ENCODE measurements around the gene ZBTB7B. TPM values are rescaled to one million over a fixed set of nuclear protein-coding genes. Genes with fewer than 3 reads are reported as not detected.
A peak's percentile ranks its signal among the peaks of the same experiment; 100 is the strongest.

ZBTB7B gene
- total RNA-seq, 1 donor from 2014 or later = 147 TPM

DNA sequence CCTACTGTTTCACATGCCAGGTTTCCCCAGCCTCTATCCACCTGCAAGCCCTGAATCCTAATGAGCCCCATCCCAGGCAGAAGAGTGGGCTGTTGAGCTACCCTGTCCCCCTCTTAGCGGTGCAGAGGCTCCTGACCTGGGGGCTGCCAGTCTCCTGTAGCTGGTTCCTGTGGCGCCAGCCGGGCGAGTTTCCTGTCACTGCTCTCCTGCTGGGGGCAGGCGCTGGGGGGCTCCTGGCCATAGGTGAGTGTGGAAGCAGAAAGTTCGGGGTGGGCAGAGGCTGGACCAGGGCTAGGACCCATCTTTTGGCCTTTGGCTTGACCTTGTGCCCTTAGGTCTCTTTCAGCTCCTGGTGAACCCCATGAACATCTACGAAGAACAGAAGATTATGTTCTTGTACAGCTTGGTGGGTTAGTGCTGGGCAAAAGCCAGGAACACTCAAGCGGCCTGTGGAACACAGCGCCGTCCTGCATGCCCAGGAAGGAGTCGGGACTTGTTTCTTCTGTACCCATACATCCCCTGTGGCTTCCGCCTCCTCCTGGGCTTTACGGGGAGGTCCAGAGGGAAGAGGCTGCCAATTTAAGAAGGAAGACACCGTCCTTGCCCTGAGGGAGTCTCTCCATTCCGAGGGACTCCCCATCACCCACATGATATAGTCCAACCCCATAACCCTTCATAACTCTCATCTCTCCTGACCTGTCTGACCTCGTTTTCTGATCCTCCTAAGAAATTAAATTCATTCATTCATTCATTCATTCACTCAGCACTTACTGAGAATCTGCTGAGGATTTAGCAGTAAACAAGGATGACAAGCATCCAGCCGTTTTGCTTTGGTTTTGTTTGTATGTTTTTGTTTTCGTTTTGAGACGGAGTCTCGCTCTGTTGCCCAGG, 32.0 kb downstream of the ZBTB7B start:
- Mint-ChIP-seq H3K4me3 (ENCODE audit: low read depth) (no peak overlapping the region), H3K27me3 (ENCODE audit: low read depth) (peaks cover 8% of the 10 kb centered on the region), H3K27ac (no peak overlapping the region), H3K36me3 (ENCODE audit: low read depth) (no peaks in the 10 kb centered on the region), H3K9me3 (no peaks in the 10 kb centered on the region), H3K4me1 (ENCODE audit: low read depth) (peaks cover 3% of the 10 kb centered on the region)
- DNase-seq (ENCODE audit: low spot score) = no peak
- intact Hi-C loops (cut with micrococcal nuclease) = no loop called here

GRCh38 chr1:155035936-155036335, 33.3 kb downstream of the ZBTB7B start:
- intact Hi-C loops (cut with micrococcal nuclease) = no loop called here
- H3K9me3 Mint-ChIP-seq = no peaks in the 10 kb centered on the region
- H3K36me3 Mint-ChIP-seq (ENCODE audit: low read depth) = no peaks in the 10 kb centered on the region

GRCh38 chr1:155037043-155037442, 34.4 kb downstream of the ZBTB7B start:
- Mint-ChIP-seq H3K4me1 (ENCODE audit: low read depth) (peaks cover 3% of the 10 kb centered on the region), H3K27me3 (ENCODE audit: low read depth) (peaks cover 8% of the 10 kb centered on the region), H3K9me3 (no peaks in the 10 kb centered on the region), H3K4me3 (ENCODE audit: low read depth) (no peak overlapping the region), H3K27ac (no peak overlapping the region), H3K36me3 (ENCODE audit: low read depth) (no peaks in the 10 kb centered on the region)
- intact Hi-C loops (cut with micrococcal nuclease) = no loop called here
- DNase-seq (ENCODE audit: low spot score) = no peak

More at GRCh38 chr1:155035936-155036335, 33.3 kb downstream of the ZBTB7B start:
- DNase-seq (ENCODE audit: low spot score) = no peak
- H3K27ac Mint-ChIP-seq = no peak overlapping the region
- H3K4me1 Mint-ChIP-seq (ENCODE audit: low read depth) = peaks cover 3% of the 10 kb centered on the region
- H3K4me3 Mint-ChIP-seq (ENCODE audit: low read depth) = no peak overlapping the region
- peaks cover 8% of the 10 kb centered on the region for H3K27me3 Mint-ChIP-seq (ENCODE audit: low read depth)

DNA sequence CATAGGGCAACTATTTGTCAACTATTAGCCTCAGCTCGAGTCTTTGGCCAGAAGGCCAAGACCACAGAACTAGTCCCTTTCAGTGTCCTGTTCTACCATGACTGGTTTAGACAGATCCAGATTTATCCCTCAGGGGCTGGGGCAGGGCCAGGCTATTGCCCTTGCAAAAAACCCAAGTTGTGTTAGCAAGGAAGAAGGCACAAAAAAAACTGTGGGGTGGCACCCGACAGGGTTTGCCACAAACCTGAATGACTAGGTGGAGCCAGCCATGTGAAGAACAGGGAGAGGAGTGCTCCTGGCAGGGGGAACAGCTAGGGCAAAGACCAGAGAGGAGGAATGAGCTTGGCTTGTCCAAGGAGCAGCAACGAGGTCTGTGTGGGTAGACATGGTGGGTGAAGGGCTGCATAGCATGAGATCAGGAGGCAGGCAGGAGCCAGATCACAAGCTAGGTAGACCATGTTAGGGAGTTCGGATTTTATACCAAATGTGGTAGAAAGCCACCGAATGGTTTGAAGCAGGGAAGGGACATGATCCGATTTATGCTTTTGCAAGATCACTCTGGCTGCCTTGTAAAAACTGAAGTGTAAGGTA, 35.3 kb downstream of the ZBTB7B start:
- no peak overlapping the region for H3K4me3 Mint-ChIP-seq (ENCODE audit: low read depth)
- no peak for DNase-seq (ENCODE audit: low spot score)
- H3K9me3 Mint-ChIP-seq = no peaks in the 10 kb centered on the region
- intact Hi-C loops (cut with micrococcal nuclease) = no loop called here
- H3K4me1 Mint-ChIP-seq (ENCODE audit: low read depth) = peaks cover 3% of the 10 kb centered on the region
- no peak overlapping the region for H3K27ac Mint-ChIP-seq
- peaks cover 8% of the 10 kb centered on the region for H3K27me3 Mint-ChIP-seq (ENCODE audit: low read depth)
- H3K36me3 Mint-ChIP-seq (ENCODE audit: low read depth) = no peaks in the 10 kb centered on the region

DNA sequence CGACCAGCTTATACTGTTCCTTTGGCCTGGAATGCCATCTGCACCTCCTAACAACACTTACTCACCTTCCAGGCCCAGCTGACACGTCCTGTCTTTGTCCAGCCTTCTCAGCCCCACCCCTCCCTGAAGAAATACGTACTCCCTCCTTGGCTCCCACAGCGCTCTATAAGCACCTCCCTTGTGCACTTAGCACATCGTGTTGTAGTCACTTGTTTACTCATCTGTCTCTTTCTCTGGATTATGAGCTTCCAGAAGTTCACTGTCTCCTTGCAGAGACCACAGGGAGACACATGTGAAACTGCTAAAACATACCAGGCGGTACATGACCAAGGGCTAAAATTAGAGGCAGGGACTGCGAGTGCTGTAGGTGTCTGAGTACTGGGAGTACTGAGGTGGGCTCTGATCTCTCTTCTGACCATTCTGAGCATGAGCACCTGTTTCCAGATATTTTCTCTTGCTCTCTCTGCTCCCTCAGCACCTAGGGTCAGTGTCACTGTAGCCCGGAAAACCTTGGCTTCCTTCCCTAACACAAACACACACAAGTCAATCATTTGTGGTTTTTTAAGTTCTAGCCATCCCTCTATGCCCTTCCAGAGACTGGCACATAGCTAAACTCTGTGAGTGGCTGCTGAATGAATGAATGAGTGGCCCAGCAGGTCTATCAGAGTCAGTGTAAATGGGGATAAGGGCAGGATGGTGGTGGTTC, 36.2 kb downstream of the ZBTB7B start:
- Mint-ChIP-seq H3K4me1 (ENCODE audit: low read depth) (peaks cover 3% of the 10 kb centered on the region), H3K36me3 (ENCODE audit: low read depth) (no peaks in the 10 kb centered on the region), H3K9me3 (no peaks in the 10 kb centered on the region), H3K27ac (no peak overlapping the region), H3K27me3 (ENCODE audit: low read depth) (peaks cover 8% of the 10 kb centered on the region), H3K4me3 (ENCODE audit: low read depth) (no peak overlapping the region)
- DNase-seq (ENCODE audit: low spot score) = no peak
- intact Hi-C loops (cut with micrococcal nuclease) = no loop called here

DNA sequence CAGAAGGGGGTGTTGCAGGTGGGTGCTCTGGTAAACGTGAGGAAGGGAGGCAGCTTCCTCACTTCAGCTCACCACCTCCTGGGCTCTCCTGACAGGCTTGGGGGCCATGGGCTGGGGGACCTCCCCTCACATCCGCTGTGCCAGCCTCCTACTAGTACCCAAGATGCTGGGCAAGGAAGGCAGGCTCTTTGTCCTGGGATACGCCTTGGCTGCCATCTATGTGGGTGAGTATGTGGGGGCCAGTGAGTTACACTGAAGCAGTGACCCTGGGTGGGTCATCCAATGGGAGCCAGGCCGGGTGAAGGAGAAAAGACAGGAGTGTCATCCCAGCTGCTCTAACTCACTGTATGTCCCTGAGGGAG, 36.7 kb downstream of the ZBTB7B start:
- peaks cover 8% of the 10 kb centered on the region for H3K27me3 Mint-ChIP-seq (ENCODE audit: low read depth)
- peaks cover 3% of the 10 kb centered on the region for H3K4me1 Mint-ChIP-seq (ENCODE audit: low read depth)
- no peaks in the 10 kb centered on the region for H3K36me3 Mint-ChIP-seq (ENCODE audit: low read depth)
- no peak overlapping the region for H3K27ac Mint-ChIP-seq
- no peaks in the 10 kb centered on the region for H3K9me3 Mint-ChIP-seq
- no peak for DNase-seq (ENCODE audit: low spot score)
- no peak overlapping the region for H3K4me3 Mint-ChIP-seq (ENCODE audit: low read depth)
- intact Hi-C loops (cut with micrococcal nuclease) = no loop called here

DNA sequence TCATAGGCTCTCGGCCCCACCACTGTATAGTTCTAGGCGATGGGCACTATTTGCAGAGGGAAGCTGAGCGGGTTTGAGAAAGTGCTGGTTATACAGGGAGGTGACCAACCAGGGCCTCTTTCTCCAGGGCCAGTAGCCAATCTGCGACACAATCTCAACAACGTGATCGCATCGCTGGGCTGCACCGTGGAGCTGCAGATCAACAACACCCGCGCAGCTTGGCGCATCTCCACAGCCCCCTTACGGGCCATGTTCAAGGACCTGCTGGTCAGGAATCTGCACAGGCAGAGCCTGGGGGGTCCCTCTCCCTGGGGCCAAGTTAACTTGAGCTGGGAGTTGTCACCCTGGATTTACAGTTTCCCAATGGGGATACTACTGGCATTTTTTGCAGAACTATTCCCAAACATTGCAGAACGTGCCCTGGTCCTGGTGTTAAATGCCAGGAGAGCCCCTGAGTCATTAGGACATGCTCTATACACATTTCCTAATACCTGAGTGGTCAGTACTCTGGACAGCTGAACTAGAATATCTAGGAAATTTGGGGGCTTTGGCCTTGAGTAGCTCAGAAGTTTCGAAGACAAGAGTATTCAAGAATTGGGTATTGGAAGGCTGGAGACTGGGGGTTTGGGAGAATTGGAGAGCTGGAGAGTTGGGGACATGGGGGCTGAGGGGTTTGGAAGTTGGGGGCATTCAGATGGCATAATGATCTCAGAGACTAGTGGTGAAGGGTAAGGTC, 37.9 kb downstream of the ZBTB7B start:
- Mint-ChIP-seq H3K36me3 (ENCODE audit: low read depth) (no peaks in the 10 kb centered on the region), H3K4me1 (ENCODE audit: low read depth) (peaks cover 14% of the 10 kb centered on the region), H3K4me3 (ENCODE audit: low read depth) (no peak overlapping the region), H3K27ac (no peak overlapping the region), H3K9me3 (no peaks in the 10 kb centered on the region), H3K27me3 (ENCODE audit: low read depth) (peaks cover 7% of the 10 kb centered on the region)
- intact Hi-C loops (cut with micrococcal nuclease) = no loop called here
- no peak for DNase-seq (ENCODE audit: low spot score)

DNA sequence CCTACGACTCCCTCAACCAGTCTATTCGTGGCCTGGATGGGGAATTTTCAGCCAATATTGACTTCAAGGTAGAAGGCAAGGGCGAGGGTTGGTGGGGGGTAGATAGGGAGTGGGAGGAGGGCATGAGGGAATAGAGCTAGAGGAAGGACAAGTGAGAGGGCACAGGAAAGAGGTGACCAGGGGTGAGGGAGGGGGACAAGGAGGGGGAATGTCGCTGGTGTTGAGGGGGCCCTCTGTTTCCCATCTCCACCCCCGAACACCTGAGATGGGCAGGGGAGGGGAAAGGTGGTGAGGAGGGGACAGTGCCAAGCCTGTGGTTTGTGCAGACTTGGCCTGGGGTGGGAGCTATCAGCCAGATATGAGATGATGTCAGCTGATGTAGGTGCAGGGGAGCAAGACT, 40.2 kb downstream of the ZBTB7B start:
- H3K36me3 Mint-ChIP-seq (ENCODE audit: low read depth) = no peaks in the 10 kb centered on the region
- DNase-seq (ENCODE audit: low spot score) = no peak
- H3K27me3 Mint-ChIP-seq (ENCODE audit: low read depth) = peaks cover 6% of the 10 kb centered on the region
- no peak overlapping the region for H3K27ac Mint-ChIP-seq
- H3K9me3 Mint-ChIP-seq = no peaks in the 10 kb centered on the region
- H3K4me1 Mint-ChIP-seq (ENCODE audit: low read depth) = peaks cover 15% of the 10 kb centered on the region
- intact Hi-C loops (cut with micrococcal nuclease) = no loop called here
- H3K4me3 Mint-ChIP-seq (ENCODE audit: low read depth) = no peak overlapping the region

GRCh38 chr1:155043301-155043702, 40.7 kb downstream of the ZBTB7B start:
- Mint-ChIP-seq H3K27ac (no peak overlapping the region), H3K27me3 (ENCODE audit: low read depth) (peaks cover 2% of the 10 kb centered on the region), H3K4me3 (ENCODE audit: low read depth) (no peak overlapping the region), H3K9me3 (no peaks in the 10 kb centered on the region), H3K36me3 (ENCODE audit: low read depth) (no peaks in the 10 kb centered on the region), H3K4me1 (ENCODE audit: low read depth) (peaks cover 15% of the 10 kb centered on the region)
- no peak for DNase-seq (ENCODE audit: low spot score)
- intact Hi-C loops (cut with micrococcal nuclease) = no loop called here

DNA sequence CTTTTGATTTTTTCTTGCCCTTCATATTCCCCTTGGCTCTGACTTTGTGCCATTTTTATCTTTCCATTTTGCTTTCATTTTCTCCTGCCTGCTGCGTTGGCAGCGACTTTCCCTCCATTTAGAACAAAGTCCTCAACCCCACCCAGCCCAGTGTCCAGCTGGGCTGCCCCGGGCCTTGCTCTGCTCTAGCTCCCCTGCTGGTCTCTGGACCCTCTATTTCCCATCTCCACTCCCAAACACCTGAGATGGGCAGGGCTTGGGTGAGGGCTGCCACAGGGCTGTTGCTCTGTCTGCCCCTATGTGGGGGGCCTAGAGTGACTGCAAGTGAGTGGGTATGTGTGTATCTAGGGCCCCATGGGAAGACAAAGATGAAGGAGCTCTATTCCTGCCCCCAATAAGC, 41.2 kb downstream of the ZBTB7B start:
- no peaks in the 10 kb centered on the region for H3K27me3 Mint-ChIP-seq (ENCODE audit: low read depth)
- peaks cover 15% of the 10 kb centered on the region for H3K4me1 Mint-ChIP-seq (ENCODE audit: low read depth)
- H3K4me3 Mint-ChIP-seq (ENCODE audit: low read depth) = no peak overlapping the region
- no peak for DNase-seq (ENCODE audit: low spot score)
- intact Hi-C loops (cut with micrococcal nuclease) = loop anchor here (2.0 kb wide), 1 partner anchor 17 kb away; no protein-coding TSS in a partner anchor
- H3K36me3 Mint-ChIP-seq (ENCODE audit: low read depth) = no peaks in the 10 kb centered on the region
- no peaks in the 10 kb centered on the region for H3K9me3 Mint-ChIP-seq
- no peak overlapping the region for H3K27ac Mint-ChIP-seq

GRCh38 chr1:155044365-155044764, 41.8 kb downstream of the ZBTB7B start:
- Mint-ChIP-seq H3K4me3 (ENCODE audit: low read depth) (no peak overlapping the region), H3K27me3 (ENCODE audit: low read depth) (no peaks in the 10 kb centered on the region), H3K4me1 (ENCODE audit: low read depth) (peaks cover 12% of the 10 kb centered on the region), H3K9me3 (no peaks in the 10 kb centered on the region), H3K27ac (no peak overlapping the region), H3K36me3 (ENCODE audit: low read depth) (no peaks in the 10 kb centered on the region)
- DNase-seq (ENCODE audit: low spot score) = no peak
- intact Hi-C loops (cut with micrococcal nuclease) = loop anchor here (2.0 kb wide), 1 partner anchor 16 kb away; no protein-coding TSS in a partner anchor

- Mint-ChIP-seq H3K27me3 (ENCODE audit: low read depth) (no peaks in the 10 kb centered on the region), H3K4me1 (ENCODE audit: low read depth) (peaks cover 17% of the 10 kb centered on the region), H3K27ac (peak overlapping the region; percentile 44), H3K36me3 (ENCODE audit: low read depth) (no peaks in the 10 kb centered on the region), H3K4me3 (ENCODE audit: low read depth) (no peak overlapping the region), H3K9me3 (no peaks in the 10 kb centered on the region)
- intact Hi-C loops (cut with micrococcal nuclease) = loop anchor here (2.0 kb wide), 1 partner anchor 16 kb away; no protein-coding TSS in a partner anchor
- DNase-seq (ENCODE audit: low spot score) = peak; percentile 51
These were observed 42.4 kb downstream of the ZBTB7B start for GRCh38 chr1:155044812-155045657.

Data from activated T-helper 2 cell treated with anti-CD3 and anti-CD28 coated beads, Interferon-gamma antibody, Interleukin-2, Interleukin-4, amounts not matched to agents 10 μg/mL and 5 μg/mL and 100 μg/mL, durations not matched to agents 14 hours and 24 hours and 36 hours (primary cell).